ENCODE results near the gene RAB3IL1.

DNA sequence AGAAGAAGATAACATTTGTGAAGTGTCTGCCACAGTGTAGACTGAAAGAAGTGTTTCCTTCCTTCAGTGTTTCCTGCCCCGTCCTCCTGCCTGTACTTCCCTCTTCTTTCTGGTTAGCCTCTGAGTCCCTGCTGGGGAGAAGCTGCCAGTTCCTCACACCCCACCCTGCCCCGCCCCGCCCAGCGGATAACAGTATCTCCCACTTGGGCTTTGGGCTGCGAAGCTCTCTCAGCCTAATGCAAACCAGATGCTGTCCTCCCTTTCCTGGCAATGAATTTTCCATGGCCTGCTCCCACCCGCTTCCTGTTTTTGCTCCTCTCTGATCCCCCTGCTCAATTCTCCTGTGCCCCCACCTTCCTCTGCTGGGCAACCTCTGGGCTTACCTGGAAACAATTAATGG lies 5.2 kb upstream of the RAB3IL1 start:
- TF ChIP-seq, protein P1, sequence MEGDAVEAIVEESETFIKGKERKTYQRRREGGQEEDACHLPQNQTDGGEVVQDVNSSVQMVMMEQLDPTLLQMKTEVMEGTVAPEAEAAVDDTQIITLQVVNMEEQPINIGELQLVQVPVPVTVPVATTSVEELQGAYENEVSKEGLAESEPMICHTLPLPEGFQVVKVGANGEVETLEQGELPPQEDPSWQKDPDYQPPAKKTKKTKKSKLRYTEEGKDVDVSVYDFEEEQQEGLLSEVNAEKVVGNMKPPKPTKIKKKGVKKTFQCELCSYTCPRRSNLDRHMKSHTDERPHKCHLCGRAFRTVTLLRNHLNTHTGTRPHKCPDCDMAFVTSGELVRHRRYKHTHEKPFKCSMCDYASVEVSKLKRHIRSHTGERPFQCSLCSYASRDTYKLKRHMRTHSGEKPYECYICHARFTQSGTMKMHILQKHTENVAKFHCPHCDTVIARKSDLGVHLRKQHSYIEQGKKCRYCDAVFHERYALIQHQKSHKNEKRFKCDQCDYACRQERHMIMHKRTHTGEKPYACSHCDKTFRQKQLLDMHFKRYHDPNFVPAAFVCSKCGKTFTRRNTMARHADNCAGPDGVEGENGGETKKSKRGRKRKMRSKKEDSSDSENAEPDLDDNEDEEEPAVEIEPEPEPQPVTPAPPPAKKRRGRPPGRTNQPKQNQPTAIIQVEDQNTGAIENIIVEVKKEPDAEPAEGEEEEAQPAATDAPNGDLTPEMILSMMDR (IDR thresholded peaks at IDR 0.05), result no peak
- no peak for TF ChIP-seq POLR2A (IDR thresholded peaks at IDR 0.05)
